Measurements from ENCODE around the gene SLC22A23. TPM values are rescaled to one million over a fixed set of nuclear protein-coding genes. Genes with fewer than 3 reads are reported as not detected.
A peak's percentile ranks its signal among the peaks of the same experiment; 100 is the strongest.

SLC22A23 gene
- total and polyA plus RNA-seq, 8 donors = 5.9 to 241 (median 18.9) TPM

GRCh38 chr6:3233321-3233720 is 223.5 kb downstream of the SLC22A23 start:
- DNase-seq = no peak
- intact Hi-C loops (cut with DNase I; ENCODE audit: low total_unique reads) = no loop called here
- WGBS, 5 donors = 85 to 88% (median 86%) methylated on average over 3 of the region's 3 CpGs
- Histone ChIP-seq H3K36me3 (no peaks in the 10 kb centered on the region), H3K27me3 (peaks cover 9 to 94% (median 67%) of the 10 kb centered on the region in 3 donors), H3K27ac (no peak overlapping the region), H3K4me3 (no peak overlapping the region), H3K9me3 (no peaks in the 10 kb centered on the region), H3K4me1 (peaks cover 21 to 42% (median 37%) of the 10 kb centered on the region in 4 donors)
- no peak for TF ChIP-seq POLR2AphosphoS5 (IDR thresholded peaks at IDR 0.05)

GRCh38 chr6:3232017-3232945 is 224.6 kb downstream of the SLC22A23 start:
- Histone ChIP-seq H3K27me3 (peaks cover 18 to 94% (median 78%) of the 10 kb centered on the region in 3 donors), H3K9me3 (no peaks in the 10 kb centered on the region), H3K4me3 (peak overlapping the region; percentile 50 to 66 (median 56)), H3K36me3 (no peaks in the 10 kb centered on the region), H3K27ac (peak overlapping the region in 4 of 5 donors; percentile 65 to 79 (median 74)), H3K4me1 (peaks cover 31 to 52% (median 48%) of the 10 kb centered on the region in 4 donors)
- intact Hi-C loops (cut with DNase I; ENCODE audit: low total_unique reads) = no loop called here
- 21 to 26% (median 23%) methylated on average over 23 of the region's 23 CpGs for WGBS, 5 donors
- peak in 1 of 2 donors; percentile 42 for DNase-seq
- no peak for TF ChIP-seq CTCF (IDR thresholded peaks at IDR 0.05)
- no peak for TF ChIP-seq POLR2A (IDR thresholded peaks at IDR 0.05)
- TF ChIP-seq EP300 (IDR thresholded peaks at IDR 0.05) = no peak
- TF ChIP-seq POLR2AphosphoS5 (IDR thresholded peaks at IDR 0.05) = no peak

GRCh38 chr6:3231247-3232016 is 225.4 kb downstream of the SLC22A23 start:
- no peaks in the 10 kb centered on the region for H3K9me3 ChIP-seq
- H3K36me3 ChIP-seq = no peaks in the 10 kb centered on the region
- H3K4me1 ChIP-seq = peaks cover 40 to 60% (median 56%) of the 10 kb centered on the region in 4 donors
- H3K27me3 ChIP-seq = peaks cover 22 to 99% (median 86%) of the 10 kb centered on the region in 3 donors
- peak; percentile 82 to 95 for DNase-seq
- no peak for TF ChIP-seq CTCF (IDR thresholded peaks at IDR 0.05)
- TF ChIP-seq POLR2AphosphoS5 (IDR thresholded peaks at IDR 0.05) = peak in 2 of 3 donors; percentile 36 to 39
- intact Hi-C loops (cut with DNase I; ENCODE audit: low total_unique reads) = no loop called here
- peak overlapping the region; percentile 37 to 79 (median 70) for H3K27ac ChIP-seq
- H3K4me3 ChIP-seq = peak overlapping the region; percentile 50 to 66 (median 56)
- WGBS, 5 donors = 1 to 2% (median 1%) methylated on average over 37 to 47 of the region's 47 CpGs

GRCh38 chr6:3230900-3231246 is 226.0 kb downstream of the SLC22A23 start:
- WGBS, 5 donors = 1 to 5% (median 3%) methylated on average over 11 of the region's 11 CpGs
- Histone ChIP-seq H3K36me3 (no peaks in the 10 kb centered on the region), H3K27ac (peak overlapping the region in 4 of 5 donors; percentile 65 to 79 (median 74))

GRCh38 chr6:3230256-3230882 is 226.5 kb downstream of the SLC22A23 start:
- Histone ChIP-seq H3K27ac (no peak overlapping the region), H3K36me3 (no peaks in the 10 kb centered on the region), H3K4me1 (peaks cover 40 to 62% (median 57%) of the 10 kb centered on the region in 4 donors), H3K4me3 (peak overlapping the region in 2 of 4 donors; percentile 55 to 56), H3K9me3 (no peaks in the 10 kb centered on the region), H3K27me3 (peaks cover 22 to 96% (median 88%) of the 10 kb centered on the region in 3 donors)
- TF ChIP-seq CTCF (IDR thresholded peaks at IDR 0.05) (no peak), EP300 (IDR thresholded peaks at IDR 0.05) (no peak), POLR2AphosphoS5 (IDR thresholded peaks at IDR 0.05) (no peak), POLR2A (IDR thresholded peaks at IDR 0.05) (no peak)
- WGBS, 5 donors = 13 to 31% (median 17%) methylated on average over 11 of the region's 11 CpGs
- DNase-seq = no peak
- intact Hi-C loops (cut with DNase I; ENCODE audit: low total_unique reads) = no loop called here

More at GRCh38 chr6:3230900-3231246, 226.0 kb downstream of the SLC22A23 start:
- DNase-seq = peak in 1 of 2 donors; percentile 84
- peak overlapping the region; percentile 50 to 66 (median 56) for H3K4me3 ChIP-seq
- H3K4me1 ChIP-seq = peaks cover 40 to 62% (median 57%) of the 10 kb centered on the region in 4 donors
- H3K9me3 ChIP-seq = no peaks in the 10 kb centered on the region
- TF ChIP-seq POLR2AphosphoS5 (IDR thresholded peaks at IDR 0.05) (no peak), EP300 (IDR thresholded peaks at IDR 0.05) (no peak), POLR2A (IDR thresholded peaks at IDR 0.05) (no peak)
- peaks cover 22 to 99% (median 91%) of the 10 kb centered on the region in 3 donors for H3K27me3 ChIP-seq
- intact Hi-C loops (cut with DNase I; ENCODE audit: low total_unique reads) = no loop called here

Data from stomach (tissue), 9 donors.